WTC11 (cell line): Measurements from ENCODE around the gene LIN28B.
"Not testable (repeated sequence)": the region's sequence is repeated elsewhere in the genome, so short reads cannot be mapped to it uniquely, and the experiment has no call there.

ENCODE experiments used
- CTCF ChIP-seq: fragments of 200-600 bp; IDR thresholded peaks from 2 replicates; pipeline ENCODE4 v1.8.0; 2022; ENCODE audit warnings: antibody characterized with exemption
- FOXK1 ChIP-seq: sonication (generic); formaldehyde crosslinking; IDR thresholded peaks from 2 replicates; pipeline ENCODE4 v1.8.0; 2022; ENCODE audit warnings: mild to moderate bottlenecking, moderate library complexity, missing genetic modification reagents
- JUN ChIP-seq: sonication (generic); formaldehyde crosslinking; IDR thresholded peaks from 2 replicates; pipeline ENCODE4 v1.8.0; 2023; ENCODE audit warnings: mild to moderate bottlenecking, missing genetic modification reagents
- NFE2L1 ChIP-seq: sonication (generic); formaldehyde crosslinking; IDR thresholded peaks from 2 replicates; pipeline ENCODE4 v1.8.1; 2023; ENCODE audit warnings: missing genetic modification reagents
- SP1 ChIP-seq: sonication (generic); formaldehyde crosslinking; conservative IDR thresholded peaks from 2 replicates; pipeline ENCODE4 v1.8.1; 2022; ENCODE audit warnings: missing genetic modification reagents
- TCF7 ChIP-seq: sonication (generic); formaldehyde crosslinking; IDR thresholded peaks from 2 replicates; pipeline ENCODE4 v1.8.0; 2022; ENCODE audit warnings: mild to moderate bottlenecking, low read depth, missing genetic modification reagents, moderate library complexity

GRCh38 chr6:105013459-105013858 lies 56.6 kb downstream of the LIN28B start:
- not testable (repeated sequence) for TF ChIP-seq CTCF; JUN (CRISPR knock-in tag); FOXK1 (CRISPR knock-in tag); NFE2L1 (CRISPR knock-in tag); TCF7; SP1 (CRISPR knock-in tag)
